Sigmoid colon (tissue), 4 donors: ENCODE results near the gene FOXK2.

ENCODE experiments used
- POLR2A ChIP-seq, 2 donors: fragments of 450-650 bp; IDR thresholded peaks; one replicate each; pipeline ENCODE4 v1.6.1; 2016; ENCODE audit warnings: antibody characterized with exemption in 2 of 2, mild to moderate bottlenecking in 2 of 2, moderate library complexity in 2 of 2
- POLR2AphosphoS5 ChIP-seq, 4 donors: sonication (generic); formaldehyde crosslinking; IDR thresholded peaks; one replicate each; pipeline ENCODE4 v1.6.1; 2017; ENCODE audit warnings: antibody characterized with exemption in 4 of 4
- TF ChIP-seq, protein P1 (sequence below), 4 experiments: fragments of 450-650 bp in 3 of 4; fragments of 200-600 bp in 1 of 4; IDR thresholded peaks; one replicate each; pipeline ENCODE4 v1.5.1; 2016 to 2019; ENCODE audit warnings: antibody characterized with exemption in 4 of 4, mild to moderate bottlenecking in 3 of 4, moderate library complexity in 2 of 4

DNA sequence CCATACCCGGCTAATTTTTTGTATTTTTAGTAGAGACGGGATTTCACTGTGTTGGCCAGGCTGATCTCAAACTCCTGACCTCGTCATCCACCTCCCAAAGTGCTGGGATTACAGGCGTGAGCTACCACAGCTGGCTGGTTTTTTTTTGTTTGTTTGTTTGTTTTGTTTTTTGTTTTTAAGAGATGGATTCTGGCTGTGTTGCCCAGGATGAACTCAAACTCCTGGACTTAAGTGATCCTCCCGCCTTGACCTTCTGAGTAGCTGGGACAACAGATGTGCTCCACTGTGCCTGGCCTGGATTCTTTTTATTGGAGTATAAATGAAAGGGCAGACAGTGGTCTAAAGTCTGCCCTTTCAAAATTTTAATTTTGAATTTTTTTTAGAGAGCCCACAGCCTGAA lies 44.7 kb downstream of the FOXK2 start:
- TF ChIP-seq POLR2AphosphoS5 (IDR thresholded peaks at IDR 0.05): no peak
- no peak for TF ChIP-seq POLR2A (IDR thresholded peaks at IDR 0.05)
- TF ChIP-seq, protein P1, sequence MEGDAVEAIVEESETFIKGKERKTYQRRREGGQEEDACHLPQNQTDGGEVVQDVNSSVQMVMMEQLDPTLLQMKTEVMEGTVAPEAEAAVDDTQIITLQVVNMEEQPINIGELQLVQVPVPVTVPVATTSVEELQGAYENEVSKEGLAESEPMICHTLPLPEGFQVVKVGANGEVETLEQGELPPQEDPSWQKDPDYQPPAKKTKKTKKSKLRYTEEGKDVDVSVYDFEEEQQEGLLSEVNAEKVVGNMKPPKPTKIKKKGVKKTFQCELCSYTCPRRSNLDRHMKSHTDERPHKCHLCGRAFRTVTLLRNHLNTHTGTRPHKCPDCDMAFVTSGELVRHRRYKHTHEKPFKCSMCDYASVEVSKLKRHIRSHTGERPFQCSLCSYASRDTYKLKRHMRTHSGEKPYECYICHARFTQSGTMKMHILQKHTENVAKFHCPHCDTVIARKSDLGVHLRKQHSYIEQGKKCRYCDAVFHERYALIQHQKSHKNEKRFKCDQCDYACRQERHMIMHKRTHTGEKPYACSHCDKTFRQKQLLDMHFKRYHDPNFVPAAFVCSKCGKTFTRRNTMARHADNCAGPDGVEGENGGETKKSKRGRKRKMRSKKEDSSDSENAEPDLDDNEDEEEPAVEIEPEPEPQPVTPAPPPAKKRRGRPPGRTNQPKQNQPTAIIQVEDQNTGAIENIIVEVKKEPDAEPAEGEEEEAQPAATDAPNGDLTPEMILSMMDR (IDR thresholded peaks at IDR 0.05): no peak
